ENCODE measurements around the gene ERFL.
A peak's percentile ranks its signal among the peaks of the same experiment; 100 is the strongest.

ERFL gene

DNA sequence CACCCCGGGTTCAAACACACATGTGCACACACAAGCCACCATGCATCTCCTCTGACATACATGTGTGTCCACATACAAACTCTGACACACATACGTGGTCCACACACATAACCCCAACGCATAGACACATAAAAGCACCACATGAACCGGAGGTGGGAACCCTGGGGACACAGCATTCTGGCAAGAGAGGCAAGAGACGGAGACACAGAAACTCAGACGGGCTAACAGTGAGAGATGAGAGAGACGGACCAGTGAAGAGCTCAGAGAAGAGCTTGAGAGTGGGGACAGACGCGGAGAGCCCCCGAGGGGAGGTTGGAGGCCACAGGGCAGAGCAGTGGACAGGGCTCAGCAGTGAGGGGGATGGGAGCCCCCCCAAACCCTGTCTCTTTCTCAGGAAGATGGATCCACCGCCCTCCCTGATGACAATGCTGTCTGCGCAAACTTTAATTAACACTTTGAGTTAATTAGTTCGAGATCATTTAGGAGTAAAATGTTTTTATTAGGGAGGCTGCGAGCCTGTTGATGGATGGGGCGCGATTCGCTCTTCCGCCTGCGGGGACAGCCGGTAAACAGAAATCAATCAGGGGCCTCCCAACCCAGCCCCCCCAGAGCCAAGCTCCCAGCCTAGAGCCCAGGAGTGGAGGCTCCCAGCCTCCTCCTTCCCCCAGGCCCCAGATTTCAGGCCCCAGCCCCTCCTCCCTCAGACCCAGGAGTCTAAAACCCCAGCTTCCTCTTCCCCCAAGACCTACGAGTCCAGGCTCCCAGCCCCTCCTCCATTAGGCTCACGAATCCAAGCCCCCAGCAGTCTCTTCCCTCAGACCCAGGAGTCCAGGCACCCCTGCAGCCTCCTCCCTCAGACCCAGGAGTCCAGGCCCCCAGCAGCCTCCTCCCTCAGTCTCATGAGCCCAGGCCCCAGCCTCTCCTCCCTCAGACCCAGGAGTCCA, 9.5 kb upstream of the ERFL start:
- TF ChIP-seq, protein P1, sequence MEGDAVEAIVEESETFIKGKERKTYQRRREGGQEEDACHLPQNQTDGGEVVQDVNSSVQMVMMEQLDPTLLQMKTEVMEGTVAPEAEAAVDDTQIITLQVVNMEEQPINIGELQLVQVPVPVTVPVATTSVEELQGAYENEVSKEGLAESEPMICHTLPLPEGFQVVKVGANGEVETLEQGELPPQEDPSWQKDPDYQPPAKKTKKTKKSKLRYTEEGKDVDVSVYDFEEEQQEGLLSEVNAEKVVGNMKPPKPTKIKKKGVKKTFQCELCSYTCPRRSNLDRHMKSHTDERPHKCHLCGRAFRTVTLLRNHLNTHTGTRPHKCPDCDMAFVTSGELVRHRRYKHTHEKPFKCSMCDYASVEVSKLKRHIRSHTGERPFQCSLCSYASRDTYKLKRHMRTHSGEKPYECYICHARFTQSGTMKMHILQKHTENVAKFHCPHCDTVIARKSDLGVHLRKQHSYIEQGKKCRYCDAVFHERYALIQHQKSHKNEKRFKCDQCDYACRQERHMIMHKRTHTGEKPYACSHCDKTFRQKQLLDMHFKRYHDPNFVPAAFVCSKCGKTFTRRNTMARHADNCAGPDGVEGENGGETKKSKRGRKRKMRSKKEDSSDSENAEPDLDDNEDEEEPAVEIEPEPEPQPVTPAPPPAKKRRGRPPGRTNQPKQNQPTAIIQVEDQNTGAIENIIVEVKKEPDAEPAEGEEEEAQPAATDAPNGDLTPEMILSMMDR (IDR thresholded peaks at IDR 0.05; ENCODE audit: extremely low read depth, insufficient read depth, missing control alignments), result no peak
- in situ Hi-C loops (cut with MboI; ENCODE audit: low pct_unique_long_range_greater_than_20kb, low sequenced_read_pairs, unreplicated experiment), result no loop called here
- no peak for DNase-seq (ENCODE audit: low spot score)

DNA sequence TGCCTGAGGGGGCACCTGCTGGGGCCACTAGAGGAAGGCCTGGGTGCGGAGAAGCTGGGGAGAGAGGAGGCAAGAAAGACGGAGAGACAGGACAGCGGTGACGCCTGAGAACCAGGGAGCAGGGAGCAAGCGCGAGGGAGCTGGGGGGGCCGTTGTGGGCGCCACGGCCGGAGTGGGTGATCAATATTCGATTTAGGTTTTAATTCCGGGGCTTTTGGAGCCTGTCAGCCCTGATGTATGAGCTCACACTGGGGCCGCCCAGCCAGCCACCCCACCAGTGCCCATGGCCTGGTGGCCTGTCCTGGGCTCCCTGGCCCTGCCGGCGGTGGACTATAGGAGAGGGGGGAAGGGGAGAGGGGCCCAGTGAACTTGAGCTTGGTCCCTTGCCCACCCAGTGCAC, 8.7 kb upstream of the ERFL start:
- no peak for DNase-seq (ENCODE audit: low spot score)
- TF ChIP-seq, protein P1 (IDR thresholded peaks at IDR 0.05; ENCODE audit: extremely low read depth, insufficient read depth, missing control alignments), result no peak
- in situ Hi-C loops (cut with MboI; ENCODE audit: low pct_unique_long_range_greater_than_20kb, low sequenced_read_pairs, unreplicated experiment), result no loop called here

DNA sequence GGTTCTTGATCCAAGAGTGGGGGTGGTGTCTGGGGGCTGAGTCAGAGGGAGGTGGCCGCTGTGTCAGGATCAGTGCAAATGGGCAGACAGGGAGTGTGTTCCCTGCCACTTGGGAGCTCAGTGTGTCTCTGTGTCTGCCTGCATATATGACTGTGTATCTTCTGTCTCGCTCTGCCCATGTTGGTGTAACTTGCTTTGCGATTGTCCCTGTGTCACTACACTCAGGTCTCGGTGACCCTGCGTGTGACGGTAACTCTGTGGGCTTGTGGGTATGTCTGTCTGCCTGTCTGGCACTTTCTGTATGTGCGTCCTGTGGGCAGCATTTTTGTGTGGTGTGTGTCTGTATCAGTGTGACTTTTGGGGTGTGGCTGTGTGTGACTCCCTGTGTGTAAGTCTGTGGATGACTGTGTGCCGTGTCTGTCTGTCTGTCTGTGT, 8.2 kb upstream of the ERFL start:
- in situ Hi-C loops (cut with MboI; ENCODE audit: low pct_unique_long_range_greater_than_20kb, low sequenced_read_pairs, unreplicated experiment), result no loop called here

DNA sequence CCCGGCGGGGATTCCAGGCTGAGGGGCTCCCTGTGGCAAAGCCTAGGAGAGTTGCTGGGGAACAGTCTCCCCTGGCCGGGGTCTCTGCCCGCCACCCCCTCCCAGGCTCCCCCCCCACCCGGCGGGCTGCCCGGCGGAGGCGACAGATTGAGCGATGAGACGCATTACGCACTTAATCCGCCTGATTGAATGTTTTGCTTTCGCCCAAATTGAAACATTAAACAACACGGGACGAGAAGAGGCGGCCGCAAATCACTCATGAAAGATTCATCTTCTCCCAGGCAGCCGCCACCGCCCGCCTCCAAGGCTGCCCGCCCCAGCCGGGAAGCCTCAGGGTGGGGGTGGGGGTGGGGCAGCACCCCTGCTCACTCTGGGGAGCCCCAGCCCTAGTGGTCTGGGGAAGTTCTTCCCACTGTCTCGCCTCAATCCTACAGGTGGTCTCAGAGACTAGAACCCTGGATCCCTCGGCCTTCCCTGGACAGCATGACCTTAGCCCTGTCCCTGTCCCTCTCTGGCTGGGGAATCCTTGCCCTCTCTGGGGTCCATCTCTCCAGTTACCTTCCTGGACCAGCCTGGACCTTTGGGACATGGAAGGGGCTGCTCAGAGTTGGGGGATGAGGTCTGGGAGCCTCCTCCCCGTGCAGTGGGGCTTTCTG, 7.6 kb upstream of the ERFL start:
- no peak for DNase-seq (ENCODE audit: low spot score)
- TF ChIP-seq, protein P1 (IDR thresholded peaks at IDR 0.05; ENCODE audit: extremely low read depth, insufficient read depth, missing control alignments), result no peak
- in situ Hi-C loops (cut with MboI; ENCODE audit: low pct_unique_long_range_greater_than_20kb, low sequenced_read_pairs, unreplicated experiment), result no loop called here

More for the DNA sequence above, 8.2 kb upstream of the ERFL start:
- TF ChIP-seq, protein P1 (IDR thresholded peaks at IDR 0.05; ENCODE audit: extremely low read depth, insufficient read depth, missing control alignments), result no peak
- no peak for DNase-seq (ENCODE audit: low spot score)

DNA sequence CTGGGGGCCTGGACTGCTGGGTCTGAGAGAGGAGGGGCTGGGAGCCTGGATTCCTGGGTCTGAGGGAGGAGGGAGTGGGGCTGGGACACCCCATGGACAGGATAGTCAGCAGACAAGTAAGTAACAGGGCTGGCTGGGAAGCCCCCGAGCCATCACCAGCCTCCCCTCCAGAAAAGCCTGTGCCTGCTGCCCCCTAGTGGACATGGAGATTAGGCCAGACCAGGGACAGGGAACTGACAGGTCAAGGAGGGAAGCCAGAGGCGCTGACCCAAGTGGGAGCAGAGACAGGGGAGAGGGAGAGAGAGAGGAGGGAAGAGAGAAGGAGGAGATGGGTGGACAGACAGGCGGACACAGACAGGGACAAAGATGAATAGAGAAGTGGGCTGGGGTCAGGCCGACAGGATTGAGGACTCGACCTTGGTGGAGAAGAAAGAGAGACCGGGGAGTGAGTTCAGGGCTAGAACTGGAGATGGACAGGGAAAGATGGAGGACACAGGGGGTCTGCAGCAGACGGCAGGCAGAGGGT, 6.7 kb upstream of the ERFL start:
- DNase-seq (ENCODE audit: low spot score), result peak; percentile 93
- TF ChIP-seq, protein P1 (IDR thresholded peaks at IDR 0.05; ENCODE audit: extremely low read depth, insufficient read depth, missing control alignments), result peak; percentile 96
- in situ Hi-C loops (cut with MboI; ENCODE audit: low pct_unique_long_range_greater_than_20kb, low sequenced_read_pairs, unreplicated experiment), result no loop called here

DNA sequence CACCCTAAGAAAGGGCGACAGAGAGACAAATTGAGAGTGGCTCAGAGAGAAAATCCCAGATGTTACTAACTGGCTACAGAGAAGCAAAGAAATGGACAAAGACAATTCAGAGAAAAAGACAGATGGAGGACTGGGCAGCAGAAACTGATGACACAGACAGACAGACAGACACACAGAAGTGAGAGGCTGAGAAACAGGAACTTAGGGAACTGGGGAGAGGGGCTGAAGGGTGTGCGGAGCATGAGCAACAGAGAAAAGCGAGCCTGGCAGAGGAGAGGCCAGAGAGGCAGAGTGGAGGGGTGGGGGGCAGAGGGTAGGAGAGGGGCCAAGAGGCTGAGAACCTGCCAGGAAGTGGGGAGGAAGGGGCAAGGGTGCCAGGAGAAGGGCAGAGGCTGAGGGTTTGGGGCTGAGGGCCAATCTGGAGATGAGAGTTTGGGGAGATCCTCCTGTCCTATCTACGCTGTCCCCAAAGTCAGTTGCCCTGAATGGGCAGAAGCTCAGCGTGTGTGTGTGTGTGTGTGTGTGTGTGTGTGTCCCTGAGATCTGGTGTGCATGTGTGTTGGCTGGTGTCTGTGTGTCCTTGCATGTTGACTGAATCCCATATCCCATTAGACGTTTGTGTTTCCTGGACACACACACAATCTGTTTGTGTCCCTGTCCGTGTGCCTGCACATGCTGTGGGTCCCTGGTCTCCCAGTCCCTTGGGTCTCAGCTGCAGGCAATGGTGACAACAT, 5.6 kb upstream of the ERFL start:
- in situ Hi-C loops (cut with MboI; ENCODE audit: low pct_unique_long_range_greater_than_20kb, low sequenced_read_pairs, unreplicated experiment), result no loop called here
- DNase-seq (ENCODE audit: low spot score), result no peak
- TF ChIP-seq, protein P1 (IDR thresholded peaks at IDR 0.05; ENCODE audit: extremely low read depth, insufficient read depth, missing control alignments), result no peak

Measured in GM13977 (cell line).